Dermis blood vessel endothelial cell (primary cell): Measurements from ENCODE around the gene DNAJC17. TPM values are rescaled to one million over a fixed set of nuclear protein-coding genes. Genes with fewer than 3 reads are reported as not detected.

Experiments used
- DNase-seq: peaks from one replicate; pipeline ENCODE4 v3.0.0; 2010
- total RNA-seq: library from RNA; depleted of rRNA; stranded (reverse); fragments of >200 nt; gene quantifications from 2 replicates; pipeline ENCODE4 v1.2.3, GENCODE V29; 2014

DNAJC17 gene, protein sequence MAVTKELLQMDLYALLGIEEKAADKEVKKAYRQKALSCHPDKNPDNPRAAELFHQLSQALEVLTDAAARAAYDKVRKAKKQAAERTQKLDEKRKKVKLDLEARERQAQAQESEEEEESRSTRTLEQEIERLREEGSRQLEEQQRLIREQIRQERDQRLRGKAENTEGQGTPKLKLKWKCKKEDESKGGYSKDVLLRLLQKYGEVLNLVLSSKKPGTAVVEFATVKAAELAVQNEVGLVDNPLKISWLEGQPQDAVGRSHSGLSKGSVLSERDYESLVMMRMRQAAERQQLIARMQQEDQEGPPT
- total RNA-seq = 21.6 and 61.4 TPM in 2 replicates

GRCh38 chr15:40807028-40807887 is at the start of gene DNAJC17, which contains the start of gene ZFYVE19:
DNAJC17 (minus strand) TSS chr15:40807473; CDS start chr15:40807446, 27 bp downstream.
ZFYVE19 (plus strand) TSS chr15:40807089; CDS start chr15:40807590, 501 bp downstream.
- peak; percentile 99 for DNase-seq

GRCh38 chr15:40856746-40857145 is 49.5 kb upstream of the DNAJC17 start:
- no peak for DNase-seq

GRCh38 chr15:40855706-40856234 is 48.5 kb upstream of the DNAJC17 start:
- DNase-seq = no peak

GRCh38 chr15:40854161-40854560 is 46.9 kb upstream of the DNAJC17 start:
- DNase-seq = no peak

DNA sequence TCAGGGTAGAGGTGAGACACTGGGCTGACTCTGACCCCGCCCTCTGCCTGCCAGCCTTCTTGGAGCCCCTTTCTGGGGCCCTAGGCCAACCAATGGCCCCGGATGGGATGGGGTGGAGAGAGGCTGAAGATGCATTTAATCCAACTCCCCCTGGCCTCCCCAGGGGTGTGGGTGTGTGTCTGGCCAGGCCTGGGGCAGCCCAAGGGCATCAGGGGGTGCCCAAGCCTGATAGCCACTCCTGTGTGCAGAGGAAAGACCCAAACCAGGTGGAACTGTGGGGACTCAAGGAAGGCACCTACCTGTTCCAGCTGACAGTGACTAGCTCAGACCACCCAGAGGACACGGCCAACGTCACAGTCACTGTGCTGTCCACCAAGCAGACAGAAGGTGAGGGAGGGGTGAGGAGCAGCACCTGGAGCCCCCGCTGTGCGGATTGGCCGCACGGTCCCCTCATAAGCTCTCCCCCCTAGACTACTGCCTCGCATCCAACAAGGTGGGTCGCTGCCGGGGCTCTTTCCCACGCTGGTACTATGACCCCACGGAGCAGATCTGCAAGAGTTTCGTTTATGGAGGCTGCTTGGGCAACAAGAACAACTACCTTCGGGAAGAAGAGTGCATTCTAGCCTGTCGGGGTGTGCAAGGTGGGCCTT is 46.1 kb upstream of the DNAJC17 start:
- no peak for DNase-seq

DNA sequence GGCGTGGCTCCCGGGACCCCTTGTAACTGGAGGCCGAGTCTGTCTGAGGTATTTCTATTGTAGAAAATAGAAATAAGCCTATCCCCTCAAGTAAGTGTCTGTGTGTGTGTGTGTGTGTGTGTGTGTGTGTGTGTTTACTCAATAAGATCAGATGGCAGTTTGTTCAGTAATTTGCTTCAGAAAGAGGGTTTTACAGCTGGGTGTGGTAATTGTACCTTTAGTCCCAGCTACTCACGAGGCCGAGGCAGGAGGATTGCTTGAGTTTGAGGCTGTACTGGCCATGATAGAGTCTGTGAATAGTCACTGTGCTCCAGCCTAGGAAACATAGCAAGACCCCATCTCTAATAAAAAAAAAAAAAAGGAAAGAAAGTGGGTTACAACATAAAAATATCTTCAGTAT is 45.3 kb upstream of the DNAJC17 start:
- DNase-seq = no peak

GRCh38 chr15:40850576-40851112 is 43.4 kb upstream of the DNAJC17 start:
- no peak for DNase-seq

GRCh38 chr15:40847223-40847961 is 40.1 kb upstream of the DNAJC17 start:
- peak; percentile 29 for DNase-seq

DNA sequence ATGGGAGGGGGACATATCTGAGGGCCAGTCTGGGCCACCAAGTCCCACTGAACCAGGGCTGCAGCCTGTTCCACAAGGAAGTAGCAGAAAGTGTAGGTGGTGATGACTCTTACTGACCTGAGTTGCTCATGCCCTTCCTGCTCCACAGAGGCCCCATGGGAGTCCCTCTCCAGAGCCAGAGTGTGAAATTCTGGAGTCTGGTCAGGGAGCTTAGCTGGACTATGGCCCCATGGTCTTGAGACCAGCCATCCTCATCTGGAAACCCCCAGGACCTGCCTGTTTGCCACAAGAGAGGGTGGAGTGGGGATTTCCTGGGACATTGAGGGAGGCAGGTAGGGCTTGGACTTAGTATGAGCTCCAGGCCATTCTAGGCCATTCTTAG is 39.6 kb upstream of the DNAJC17 start:
- no peak for DNase-seq

- no peak for DNase-seq
Observed at GRCh38 chr15:40845511-40846284, 38.4 kb upstream of the DNAJC17 start.

DNA sequence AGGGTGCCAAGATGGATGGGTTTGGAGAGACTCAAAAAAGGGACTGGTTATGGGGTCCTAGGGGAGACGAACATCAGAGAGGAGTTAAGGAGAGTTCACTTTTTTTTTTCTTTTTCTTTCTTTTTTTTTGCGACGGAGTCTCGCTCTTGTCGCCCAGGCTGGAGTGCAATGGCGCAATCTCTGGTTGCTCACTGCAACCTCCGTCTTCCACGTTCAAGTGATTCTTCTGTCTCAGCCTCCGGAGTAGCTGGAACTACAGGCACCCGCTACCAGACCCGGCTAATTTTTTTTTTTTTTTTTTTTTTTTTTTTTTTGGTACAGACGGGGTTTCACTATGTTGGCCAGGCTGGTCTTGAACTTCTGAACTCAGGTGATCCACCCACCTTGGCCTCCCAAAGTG is 37.8 kb upstream of the DNAJC17 start:
- no peak for DNase-seq

DNA sequence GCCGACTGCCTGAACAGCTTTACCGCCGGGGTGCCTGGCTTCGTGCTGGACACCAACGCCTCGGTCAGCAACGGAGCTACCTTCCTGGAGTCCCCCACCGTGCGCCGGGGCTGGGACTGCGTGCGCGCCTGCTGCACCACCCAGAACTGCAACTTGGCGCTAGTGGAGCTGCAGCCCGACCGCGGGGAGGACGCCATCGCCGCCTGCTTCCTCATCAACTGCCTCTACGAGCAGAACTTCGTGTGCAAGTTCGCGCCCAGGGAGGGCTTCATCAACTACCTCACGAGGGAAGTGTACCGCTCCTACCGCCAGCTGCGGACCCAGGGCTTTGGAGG is 37.4 kb upstream of the DNAJC17 start:
- peak; percentile 26 for DNase-seq

DNA sequence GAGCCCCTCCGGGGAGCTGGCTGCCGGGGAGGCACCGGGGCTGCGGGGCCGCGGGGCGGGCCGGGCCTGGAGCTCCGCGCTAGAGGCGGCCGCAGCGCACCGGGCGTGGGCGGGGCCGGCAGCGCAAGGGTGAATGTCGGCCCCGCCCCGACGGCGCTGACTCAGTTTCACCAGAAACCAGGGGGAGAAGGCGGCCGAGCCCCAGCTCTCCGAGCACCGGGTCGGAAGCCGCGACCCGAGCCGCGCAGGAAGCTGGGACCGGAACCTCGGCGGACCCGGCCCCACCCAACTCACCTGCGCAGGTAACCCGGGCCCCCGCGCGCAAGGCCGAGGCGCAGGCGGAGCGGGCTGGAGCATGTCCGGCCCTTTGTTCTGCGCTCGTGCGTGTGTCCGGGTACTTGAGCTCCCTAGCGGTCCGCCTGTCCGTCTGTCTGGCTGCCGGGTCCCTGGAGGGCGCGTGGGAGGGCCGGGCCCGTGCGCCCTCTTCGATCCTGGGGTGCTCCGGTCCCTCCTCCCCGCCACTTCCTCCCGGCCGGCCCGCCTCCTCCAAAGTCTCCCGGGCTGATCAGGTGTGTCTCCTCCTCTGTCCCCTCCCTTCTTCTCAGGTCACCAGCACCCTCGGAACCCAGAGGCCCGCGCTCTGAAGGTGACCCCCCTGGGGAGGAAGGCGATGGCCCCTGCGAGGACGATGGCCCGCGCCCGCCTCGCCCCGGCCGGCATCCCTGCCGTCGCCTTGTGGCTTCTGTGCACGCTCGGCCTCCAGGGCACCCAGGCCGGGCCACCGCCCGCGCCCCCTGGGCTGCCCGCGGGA is 36.8 kb upstream of the DNAJC17 start, which contains the start of gene SPINT1:
Gene SPINT1, plus strand, starts transcription at position 164 of the 811 bp plus-strand sequence. Its CDS starts 507 bp downstream, at position 671.
- peak; percentile 13 for DNase-seq

GRCh38 chr15:40843261-40843884 is 36.1 kb upstream of the DNAJC17 start:
- DNase-seq = no peak

- DNase-seq = no peak
Observed at GRCh38 chr15:40841741-40842140, 34.5 kb upstream of the DNAJC17 start.

GRCh38 chr15:40838756-40839155 is 31.5 kb upstream of the DNAJC17 start:
- DNase-seq = no peak

DNA sequence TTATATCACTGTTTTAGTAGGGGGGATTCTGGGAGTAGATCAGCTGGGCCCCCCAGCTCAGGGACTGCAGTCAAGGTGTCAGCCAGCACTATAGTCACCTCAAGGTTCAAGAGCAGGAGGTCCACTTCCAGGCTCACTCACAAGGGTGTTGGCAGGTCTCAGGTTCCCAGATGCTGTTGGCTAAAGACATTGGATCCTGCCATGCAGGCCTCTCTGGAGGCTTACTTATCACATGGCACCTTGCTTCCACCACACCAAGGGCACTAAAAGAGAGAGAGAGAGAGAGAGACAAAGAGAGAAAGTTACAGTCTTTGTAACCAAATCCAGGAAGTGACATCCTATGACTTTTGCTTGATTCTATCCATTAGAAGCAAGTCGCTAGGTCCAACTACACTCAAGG is 28.7 kb upstream of the DNAJC17 start:
- no peak for DNase-seq

GRCh38 chr15:40832903-40833302 is 25.6 kb upstream of the DNAJC17 start:
- DNase-seq = no peak

- DNase-seq = no peak
Observed at GRCh38 chr15:40831861-40832260, 24.6 kb upstream of the DNAJC17 start.

- DNase-seq = no peak
Observed at GRCh38 chr15:40830884-40831283, 23.6 kb upstream of the DNAJC17 start.
